HG02678 (cell line): ENCODE data around the gene C6orf15.

ENCODE experiments used
- ATAC-seq: cut with Tn5 transposase; IDR thresholded peaks from one replicate; pipeline ENCODE4 v1.9.1; 2021; ENCODE audit warnings: mild to moderate bottlenecking, moderate library complexity; ENCODE audit not compliant: unreplicated experiment

The C6orf15 gene

GRCh38 chr6:31131595-31131994 is 19.2 kb upstream of the C6orf15 start:
- no peak for ATAC-seq

GRCh38 chr6:31130751-31131150 is 18.4 kb upstream of the C6orf15 start:
- no peak for ATAC-seq

DNA sequence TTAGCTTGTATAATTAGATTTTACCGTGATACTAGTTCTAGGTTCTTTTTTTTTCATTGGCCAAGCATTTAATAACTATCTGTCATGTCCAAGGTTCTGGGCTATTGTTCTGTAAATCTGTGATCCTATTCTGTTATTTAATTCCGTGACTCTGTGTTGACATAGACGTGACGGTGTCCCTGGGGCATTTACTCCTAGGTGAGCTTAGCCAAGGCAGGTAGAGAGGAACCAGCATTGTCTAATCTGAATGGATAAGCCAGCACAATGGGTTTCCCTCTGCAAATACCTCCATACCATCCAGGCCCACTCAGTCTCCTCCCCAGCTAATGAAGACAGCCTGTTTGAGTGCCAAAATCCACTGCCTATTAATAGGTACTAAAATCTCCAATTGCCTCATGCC is 16.8 kb upstream of the C6orf15 start:
- no peak for ATAC-seq

DNA sequence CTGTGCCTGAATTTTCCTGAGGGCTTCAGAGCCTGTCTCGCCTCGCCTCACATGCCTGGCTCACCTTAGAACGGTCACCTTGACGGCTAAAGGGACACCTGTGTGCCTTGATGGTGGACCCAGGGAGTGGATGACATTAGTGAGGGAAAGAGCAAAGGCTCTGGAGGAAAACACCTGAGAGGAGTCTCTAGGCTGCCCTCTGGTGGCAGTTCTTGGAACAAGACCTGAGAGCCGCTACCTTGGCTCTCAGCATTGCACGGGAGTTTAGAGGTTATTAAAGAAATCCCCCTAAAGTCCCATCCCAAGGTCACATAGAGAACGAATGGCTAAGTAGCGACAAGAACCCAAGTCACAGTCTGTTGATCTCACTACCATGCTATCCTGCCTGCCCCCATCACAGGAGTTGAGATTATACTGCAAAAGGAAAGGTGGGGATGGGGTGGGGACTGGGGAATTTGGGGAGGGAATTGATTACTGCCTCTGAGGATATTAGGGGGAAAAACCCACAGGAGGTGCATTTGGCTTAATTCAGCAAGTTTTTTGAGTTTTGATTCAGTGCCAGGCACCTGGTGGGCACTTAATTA is 15.8 kb upstream of the C6orf15 start:
- no peak for ATAC-seq

GRCh38 chr6:31126396-31127175 is 14.2 kb upstream of the C6orf15 start:
- no peak for ATAC-seq

GRCh38 chr6:31125586-31126363 is 13.4 kb upstream of the C6orf15 start:
- no peak for ATAC-seq

- ATAC-seq, result no peak
Measured at GRCh38 chr6:31125162-31125561, 12.8 kb upstream of the C6orf15 start.

DNA sequence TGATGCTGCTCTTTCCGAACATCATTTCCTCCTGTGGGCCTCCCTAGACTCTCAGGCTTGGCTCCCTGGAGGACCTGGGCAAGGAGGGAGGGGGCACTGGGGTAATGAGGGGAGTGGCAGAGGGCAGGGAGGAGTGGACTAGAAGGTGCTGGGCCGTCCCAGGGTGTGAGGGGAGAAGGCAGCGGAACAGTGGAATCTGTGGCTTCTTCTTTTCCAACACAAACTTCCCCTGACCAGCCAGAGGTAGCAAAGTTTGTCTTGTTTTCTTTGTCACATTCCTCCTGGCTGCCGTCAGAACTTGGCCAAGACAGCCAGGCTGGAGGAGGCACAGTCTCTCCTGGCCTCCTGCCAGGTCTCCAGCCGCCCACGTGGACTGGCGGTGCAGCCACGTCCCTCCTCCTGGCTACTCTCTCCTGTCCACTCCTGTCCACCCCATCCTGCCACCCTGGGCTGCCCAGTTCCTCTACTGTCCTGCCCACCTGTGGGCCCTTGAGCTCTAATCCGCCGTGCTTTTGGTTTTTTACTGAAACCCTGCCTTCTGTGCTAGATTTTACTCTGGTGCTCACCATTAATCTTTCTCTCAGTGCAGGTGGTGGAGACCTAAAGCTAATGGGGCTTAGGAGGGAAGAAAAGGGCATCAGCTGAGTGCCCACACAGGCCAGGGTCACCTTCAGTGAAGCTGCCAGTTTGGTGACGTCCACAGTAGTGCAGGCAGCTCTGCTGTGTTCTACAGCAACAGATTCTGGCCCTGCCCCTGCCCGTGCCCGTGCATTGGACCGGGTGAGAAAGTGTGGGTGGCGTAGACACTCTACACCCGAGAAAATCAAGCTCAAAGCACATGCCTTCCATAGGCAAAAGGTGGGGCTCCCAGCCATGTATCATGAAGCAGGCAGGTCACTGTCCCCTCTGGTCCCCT is 10.7 kb upstream of the C6orf15 start:
- no peak for ATAC-seq

GRCh38 chr6:31121131-31121790 is 8.9 kb upstream of the C6orf15 start:
- ATAC-seq, result no peak

DNA sequence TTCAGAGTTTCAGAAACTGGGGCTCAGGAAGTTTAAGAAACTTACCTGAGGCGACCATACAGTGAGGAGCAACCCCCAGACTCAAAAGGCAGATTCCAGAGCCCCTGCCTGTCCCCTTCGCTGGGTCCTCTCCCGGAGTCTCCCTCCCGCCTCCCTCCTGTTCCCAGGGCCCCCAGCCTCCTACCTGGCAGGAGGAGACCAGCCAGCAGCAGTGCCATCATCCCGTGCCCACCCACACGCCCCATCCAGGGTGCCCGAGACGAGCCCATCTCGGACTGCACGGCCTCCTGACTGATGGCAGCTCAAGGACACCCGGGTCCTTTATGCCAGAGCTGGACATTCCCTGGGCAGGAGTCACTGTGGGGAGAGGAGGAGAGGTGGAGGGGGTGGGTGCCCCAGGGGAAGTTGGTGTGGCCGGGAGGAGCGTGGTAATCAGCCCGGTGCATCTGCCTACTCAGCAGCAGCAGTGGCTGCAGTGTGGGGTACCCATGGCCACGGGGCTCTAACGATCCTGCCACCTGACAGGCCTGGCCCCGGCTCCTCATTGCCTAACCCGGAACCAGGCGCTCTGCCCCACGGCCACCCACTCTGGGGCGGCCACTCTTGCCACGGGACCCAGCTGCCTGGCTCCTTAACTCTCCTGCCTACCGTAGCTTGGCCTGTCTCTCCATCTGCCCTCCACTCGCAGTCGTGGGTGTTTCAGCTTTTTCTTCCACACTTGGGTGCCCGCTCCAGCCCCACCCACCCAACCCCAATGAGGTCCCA is 8.0 kb upstream of the C6orf15 start, which contains the start of gene CDSN:
TSS of gene CDSN (minus strand) at position 296 of the 765 bp plus-strand sequence. CDS start at position 269, 27 bp downstream.
- ATAC-seq, result no peak

DNA sequence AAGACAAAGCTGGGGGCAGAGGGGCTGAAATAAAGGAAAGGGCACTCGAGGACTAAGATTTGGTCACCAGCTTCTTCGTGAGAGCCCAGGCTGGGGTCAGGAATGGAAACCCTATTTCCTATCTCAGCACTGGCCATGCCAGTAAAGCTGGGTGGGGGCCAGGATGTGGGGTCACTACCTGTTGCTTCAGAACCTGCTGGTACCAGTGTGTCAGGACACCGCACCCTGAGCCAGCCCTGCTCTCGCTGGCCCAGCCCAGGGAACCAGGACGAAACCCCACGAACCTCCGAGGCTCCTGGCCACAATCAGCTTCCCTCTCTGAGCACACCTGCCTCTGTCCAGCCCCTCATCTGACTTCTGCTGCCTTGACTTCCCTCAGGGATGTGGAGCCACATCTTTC is 5.8 kb upstream of the C6orf15 start:
- ATAC-seq, result no peak

DNA sequence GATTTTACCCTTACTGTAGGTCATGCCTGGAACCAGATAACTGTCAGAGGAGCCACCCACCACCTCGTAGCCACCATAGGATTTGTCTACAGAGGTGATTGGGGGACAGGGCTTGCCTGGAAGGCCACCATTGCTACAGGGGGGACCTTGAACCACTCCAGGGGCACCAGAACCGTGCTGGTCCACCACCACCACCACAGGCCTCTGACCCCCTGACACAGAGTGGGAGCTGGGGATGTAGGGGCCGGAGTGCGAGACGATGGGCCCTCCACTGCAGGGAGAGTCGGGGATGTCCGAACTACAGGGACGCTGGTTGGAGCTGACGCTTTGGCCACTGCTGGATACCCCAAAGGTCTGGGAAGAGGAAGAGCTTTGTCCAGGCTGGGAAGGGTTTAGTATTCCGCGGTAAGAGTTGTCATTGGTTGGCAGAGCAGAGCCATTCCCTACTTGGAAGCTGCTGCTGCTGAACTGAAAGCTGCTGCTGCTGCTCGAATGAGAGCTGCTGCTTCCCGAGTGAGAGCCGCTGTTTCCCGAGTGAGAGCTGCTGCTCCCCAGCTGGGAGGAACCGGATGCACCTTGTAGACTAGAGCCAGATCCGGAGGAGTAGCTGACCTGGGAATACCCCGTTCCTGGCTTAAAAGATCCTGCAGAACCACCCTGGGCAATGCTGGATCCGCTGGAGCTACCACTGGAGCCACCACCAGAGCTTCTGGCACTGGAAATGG is 4.4 kb upstream of the C6orf15 start:
- no peak for ATAC-seq

DNA sequence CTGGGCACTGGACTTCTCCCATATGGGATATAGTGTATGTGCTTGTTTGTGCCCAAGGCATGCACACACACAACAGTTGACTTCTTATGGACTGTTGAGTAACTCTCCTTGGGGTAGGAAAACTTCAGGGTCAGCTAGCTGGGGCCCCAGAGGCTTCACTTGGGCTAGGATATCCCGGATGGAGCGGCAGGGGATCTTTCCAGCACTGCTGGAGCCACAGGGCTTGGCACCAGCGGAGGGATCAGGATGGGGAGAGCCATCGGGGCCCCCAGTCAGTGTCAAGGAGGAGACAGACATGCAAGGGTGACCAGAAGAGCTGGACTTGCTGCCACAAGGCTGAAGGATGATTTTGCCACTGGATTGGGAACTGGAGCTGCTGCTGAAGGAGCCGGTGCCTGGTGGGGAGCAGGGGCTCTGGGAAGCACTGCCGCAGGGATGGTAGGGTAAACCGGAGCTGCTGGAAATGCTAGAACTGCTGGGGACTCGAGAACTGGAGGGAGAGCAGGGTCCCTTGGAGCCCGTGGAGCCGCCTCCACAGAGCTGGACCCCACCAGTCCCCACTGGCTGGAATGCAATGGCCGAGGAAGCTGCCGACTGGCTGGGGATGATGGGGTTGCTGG is 3.7 kb upstream of the C6orf15 start:
- no peak for ATAC-seq

GRCh38 chr6:31114970-31115849 is 2.8 kb upstream of the C6orf15 start:
- no peak for ATAC-seq

DNA sequence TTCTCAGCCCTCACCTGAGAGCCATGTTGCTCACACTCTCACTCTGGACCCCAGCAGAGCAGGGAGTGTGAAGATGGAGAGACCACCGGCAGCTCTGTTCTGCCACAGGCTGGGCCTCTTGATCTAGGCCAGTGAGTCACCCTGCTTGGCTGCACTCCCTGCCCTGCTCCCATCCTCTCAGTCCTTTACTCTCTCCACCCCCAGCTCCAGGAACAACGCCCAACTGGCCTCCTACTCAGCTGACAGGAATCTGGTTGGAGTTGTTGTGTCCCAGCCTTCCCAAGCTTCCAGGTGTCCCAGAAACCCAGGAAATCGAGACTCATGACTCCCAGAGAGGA is 2.1 kb upstream of the C6orf15 start, which contains the start of gene PSORS1C1:
TSS of gene PSORS1C1 (plus strand) at position 260 of the 338 bp plus-strand sequence. CDS start 14,833 bp downstream, outside the sequence.
- no peak for ATAC-seq

DNA sequence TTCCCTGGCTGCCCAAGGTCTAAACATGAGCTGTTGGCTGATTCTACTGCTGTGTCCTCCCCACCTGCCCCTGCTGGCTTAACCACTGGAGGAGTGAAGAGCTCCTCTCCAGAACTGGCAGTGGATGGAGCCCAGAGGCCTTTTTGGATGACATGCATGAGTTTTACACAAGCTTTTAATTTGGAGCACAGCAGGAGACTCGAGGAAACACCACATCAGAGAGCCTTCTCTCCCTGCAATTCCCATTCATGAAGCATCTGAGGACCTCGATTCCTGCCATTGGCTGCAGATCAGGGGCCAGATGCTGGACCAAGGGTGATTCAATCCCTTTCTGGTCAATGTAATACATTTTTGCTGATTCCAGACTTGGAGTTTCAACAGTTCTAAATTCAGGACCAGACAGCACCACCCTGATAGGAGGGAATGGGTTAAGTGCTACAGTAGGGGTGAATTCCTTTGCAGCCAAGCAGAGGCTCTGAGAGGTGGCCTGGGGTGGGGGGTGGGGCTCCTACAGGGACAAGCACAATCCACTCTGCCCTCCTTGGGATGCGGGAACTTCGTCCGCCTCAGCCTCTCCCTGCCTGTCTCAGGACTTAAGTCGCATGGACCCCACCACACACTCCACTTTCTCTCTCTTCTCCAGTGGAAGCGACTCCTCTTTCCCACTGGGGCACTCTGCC is 1.6 kb upstream of the C6orf15 start:
- no peak for ATAC-seq

- ATAC-seq, result no peak
Measured at GRCh38 chr6:31111712-31112111, 663 bp downstream of the C6orf15 start.
